GM19238 (cell line): ENCODE data around the gene RAC2.

Experiments used
- DNase-seq: peaks from one replicate; pipeline ENCODE4 v3.0.0; 2011; ENCODE audit warnings: low spot score; ENCODE audit not compliant: insufficient read length

Gene RAC2

GRCh38 chr22:37192204-37192603, 51.9 kb downstream of the RAC2 start:
- no peak for DNase-seq

- DNase-seq: no peak
Measured at GRCh38 chr22:37190262-37190780, 53.7 kb downstream of the RAC2 start.

- DNase-seq: no peak
Measured at GRCh38 chr22:37188901-37189466, 55.1 kb downstream of the RAC2 start.

GRCh38 chr22:37187891-37188761, 55.9 kb downstream of the RAC2 start, which contains the start of gene C1QTNF6:
TSS of gene C1QTNF6 (minus strand) at chr22:37188247. CDS start at chr22:37188213, 34 bp downstream.
- DNase-seq: no peak

- no peak for DNase-seq
Measured at GRCh38 chr22:37187552-37187890, 56.5 kb downstream of the RAC2 start.

GRCh38 chr22:37186997-37187522, 57.0 kb downstream of the RAC2 start:
- DNase-seq: no peak

GRCh38 chr22:37186228-37186996, 57.7 kb downstream of the RAC2 start:
- DNase-seq: peak; percentile 67

- DNase-seq: no peak
Measured at GRCh38 chr22:37185646-37186227, 58.3 kb downstream of the RAC2 start.

- no peak for DNase-seq
Measured at GRCh38 chr22:37184816-37185541, 59.1 kb downstream of the RAC2 start.

GRCh38 chr22:37184380-37184755, 59.7 kb downstream of the RAC2 start:
- no peak for DNase-seq

GRCh38 chr22:37183432-37184379, 60.4 kb downstream of the RAC2 start:
- DNase-seq: no peak

GRCh38 chr22:37182949-37183245, 61.2 kb downstream of the RAC2 start:
- no peak for DNase-seq

- DNase-seq: no peak
Measured at GRCh38 chr22:37182101-37182948, 61.7 kb downstream of the RAC2 start.

- no peak for DNase-seq
Measured at GRCh38 chr22:37181681-37182080, 62.4 kb downstream of the RAC2 start.

- DNase-seq: no peak
Measured at GRCh38 chr22:37180531-37181231, 63.4 kb downstream of the RAC2 start.

GRCh38 chr22:37179622-37180420, 64.2 kb downstream of the RAC2 start:
- no peak for DNase-seq

GRCh38 chr22:37179126-37179470, 65.0 kb downstream of the RAC2 start:
- DNase-seq: no peak
